B cell (primary cell): ENCODE data around the gene DIP2B. TPM values are rescaled to one million over a fixed set of nuclear protein-coding genes. Genes with fewer than 3 reads are reported as not detected.

Experiments used
- ATAC-seq: fragments of 200-7000 bp; cut with Tn5 transposase; one replicate; pipeline ENCODE4 v1.10.0; 2021; ENCODE audit warnings: low read depth, mild to moderate bottlenecking, moderate number of reproducible peaks, moderate library complexity
- CTCF ChIA-PET: fragments of 350-600 bp; sonication (Branson Sonifier 250); formaldehyde crosslinking; loops from one replicate; lab custom pipeline; 2021; ENCODE audit warnings: antibody characterized with exemption, inconsistent platforms; lab: Charles Lee
- POLR2A ChIA-PET: fragments of 350-600 bp; sonication (Branson Sonifier 250); formaldehyde crosslinking; loops from one replicate; lab custom pipeline; 2021; ENCODE audit warnings: antibody characterized with exemption; lab: Charles Lee
- DNase-seq: peaks from one replicate; pipeline ENCODE4 v3.0.0; 2013
- H2AFZ ChIP-seq: 2 replicates; pipeline ENCODE4 v1.6.1; 2012; ENCODE audit warnings: mild to moderate bottlenecking, low read depth, low read length; ENCODE audit not compliant: insufficient read depth, poor library complexity, severe bottlenecking
- H3K27ac ChIP-seq, 2 donors: 1 replicate in 1 of 2; 2 replicates in 1 of 2; pipeline ENCODE4 v1.5.1; 2012 to 2013; ENCODE audit warnings: low read length in 2 of 2, mild to moderate bottlenecking in 2 of 2, moderate library complexity in 1 of 2
- H3K27me3 ChIP-seq, 4 experiments: fragments of 200-600 bp in 1 of 4; sonication (generic) in 1 of 4; replicated peaks in 1 of 4; 1 replicate in 2 of 4; 2 replicates in 2 of 4; pipeline versions ENCODE4 v1.6.1 to v1.7.0; 2013 to 2016; ENCODE audit warnings: low read length in 3 of 4, mild to moderate bottlenecking in 2 of 4, mixed read lengths in 1 of 4, moderate library complexity in 1 of 4; ENCODE audit not compliant: insufficient read depth in 4 of 4, control insufficient read depth in 3 of 4; ENCODE audit errors: control extremely low read depth in 1 of 4
- H3K36me3 ChIP-seq, 2 experiments: replicated peaks in 1 of 2; 1 replicate in 1 of 2; 2 replicates in 1 of 2; pipeline versions ENCODE4 v1.6.1 to v1.7.1; 2013; ENCODE audit warnings: low read length in 1 of 2; ENCODE audit not compliant: insufficient read depth in 2 of 2, control insufficient read depth in 1 of 2; ENCODE audit errors: control extremely low read depth in 1 of 2, extremely low read depth in 1 of 2
- H3K4me1 ChIP-seq, 2 donors: fragments of 200-600 bp in 1 of 2; sonication (generic) in 1 of 2; 1 replicate in 1 of 2; 2 replicates in 1 of 2; pipeline versions ENCODE4 v1.5.1 to v1.6.1; 2013 to 2017; ENCODE audit warnings: low read length in 2 of 2; ENCODE audit not compliant: control insufficient read depth in 2 of 2, insufficient read depth in 2 of 2
- H3K4me2 ChIP-seq: replicated peaks from 2 replicates; pipeline ENCODE3; 2012; ENCODE audit warnings: mild to moderate bottlenecking, low read depth, low read length; ENCODE audit not compliant: poor library complexity, severe bottlenecking
- H3K4me3 ChIP-seq, 5 experiments: fragments of 200-600 bp in 1 of 5; sonication (generic) in 1 of 5; 1 replicate in 3 of 5; 2 replicates in 2 of 5; pipeline versions ENCODE4 v1.5.1 to v1.7.0; 2011 to 2016; ENCODE audit warnings: low read length in 4 of 5, mild to moderate bottlenecking in 4 of 5, low read depth in 2 of 5, control low read depth in 1 of 5, moderate library complexity in 1 of 5; ENCODE audit not compliant: insufficient read depth in 1 of 5; ENCODE audit errors: control extremely low read depth in 1 of 5, extremely low read depth in 1 of 5
- H3K79me2 ChIP-seq: fragments of 200-600 bp; sonication (generic); one replicate; pipeline ENCODE4 v1.6.0; 2016; ENCODE audit warnings: low read length; ENCODE audit not compliant: control insufficient read depth, insufficient read depth
- H3K9ac ChIP-seq: fragments of 200-600 bp; sonication (generic); 2 replicates; pipeline ENCODE4 v1.6.1; 2017; ENCODE audit warnings: mild to moderate bottlenecking, low read length, moderate library complexity
- H3K9me3 ChIP-seq, 3 donors: one replicate each; pipeline versions ENCODE4 v1.6.1 to v1.7.1; 2013; ENCODE audit warnings: low read length in 2 of 3; ENCODE audit not compliant: control insufficient read depth in 2 of 3, insufficient read depth in 1 of 3; ENCODE audit errors: control extremely low read depth in 1 of 3
- H4K20me1 ChIP-seq: 2 replicates; pipeline ENCODE4 v1.6.0; 2012; ENCODE audit warnings: mild to moderate bottlenecking, low read length; ENCODE audit not compliant: insufficient read depth, control insufficient read depth, poor library complexity, severe bottlenecking
- H3K27ac Mint-ChIP-seq: one replicate; pipeline ENCODE4 v1.8.0; 2021; ENCODE audit warnings: mixed read lengths
- H3K27me3 Mint-ChIP-seq: one replicate; pipeline ENCODE4 v1.8.0; 2021; ENCODE audit warnings: mixed read lengths
- H3K4me1 Mint-ChIP-seq: one replicate; pipeline ENCODE4 v1.8.0; 2021; ENCODE audit warnings: mixed read lengths
- H3K4me3 Mint-ChIP-seq: one replicate; pipeline ENCODE4 v1.8.0; 2021; ENCODE audit warnings: mixed read lengths
- H3K9me3 Mint-ChIP-seq: one replicate; pipeline ENCODE4 v1.8.0; 2022; ENCODE audit warnings: mixed read lengths; ENCODE audit not compliant: insufficient read depth
- EZH2 ChIP-seq: IDR thresholded peaks from 2 replicates; pipeline ENCODE4 v1.6.1; 2012; ENCODE audit warnings: borderline replicate concordance, low read depth, mild to moderate bottlenecking, moderate library complexity, low read length; ENCODE audit not compliant: insufficient read depth, poor library complexity, severe bottlenecking
- WGBS: methylation state at CpG from one replicate; pipeline ENCODE4 v1.1.5; 2013; ENCODE audit warnings: missing lambda C conversion rate; ENCODE audit not compliant: insufficient coverage; 5-methylcytosine and 5-hydroxymethylcytosine counted together
- intact Hi-C: fragments of 100-400 bp; cut with micrococcal nuclease; formaldehyde crosslinking; loops from one replicate; pipeline ENCODE4 v1.10.0; 2022
- polyA plus RNA-seq: library from polyadenylated mRNA; depleted of rRNA; stranded (reverse); fragments of >200 nt; gene quantifications from 2 replicates; pipeline ENCODE4 v1.2.3, GENCODE V29; 2012
- total RNA-seq, 2 donors: library from RNA; stranded (reverse); fragments of 120-200 nt in 1 of 2; gene quantifications; 1 replicate in 1 of 2; 2 replicates in 1 of 2; pipeline versions ENCODE4 v1.2.3 to v1.2.4, GENCODE V29; 2013 to 2022
- TF ChIP-seq, protein P1 (sequence below): fragments of 200-600 bp; IDR thresholded peaks from one replicate; pipeline ENCODE4 v1.8.0; 2022; ENCODE audit warnings: antibody characterized with exemption, mild to moderate bottlenecking

Gene DIP2B
- total and polyA plus RNA-seq, 2 donors (not counting 1 experiment from before 2014, with no cell fraction given), result 16.4 to 38.8 TPM

DNA sequence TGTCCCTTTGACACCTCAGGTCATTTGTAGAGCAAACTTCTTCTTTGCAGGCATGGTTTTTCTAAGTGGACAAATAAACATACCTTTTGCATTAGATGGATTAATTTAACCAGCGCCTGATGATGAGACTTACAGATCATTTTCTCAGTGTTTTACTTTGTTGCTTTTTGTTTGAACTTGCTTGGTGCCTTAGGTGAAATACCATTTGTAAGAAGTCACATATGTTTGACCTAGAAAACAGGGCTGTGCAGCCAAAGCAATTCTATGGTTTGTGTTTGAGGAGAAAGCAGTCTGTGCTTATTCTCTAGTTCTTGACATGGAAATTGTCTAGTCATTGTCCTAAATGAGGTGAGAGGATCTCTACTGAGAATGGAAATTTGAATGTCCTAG, 111.1 kb downstream of the DIP2B start:
- intact Hi-C loops, result no loop called here
- POLR2A ChIA-PET, result no interaction called here
- DNase-seq (no peak), ATAC-seq (no peak)
- Histone ChIP-seq H3K27ac (no peak overlapping the region), H3K36me3 (peaks cover 4 to 8% of the 10 kb centered on the region in 2 experiments), H3K4me2 (no peak overlapping the region), H4K20me1 (peaks cover 76% of the 10 kb centered on the region), H3K4me1 (peaks cover 5 to 14% of the 10 kb centered on the region in 2 donors), H3K9me3 (no peaks in the 10 kb centered on the region), H3K79me2 (peaks cover 99% of the 10 kb centered on the region), H3K9ac (no peak overlapping the region), H3K27me3 (no peaks in the 10 kb centered on the region), H3K4me3 (no peak overlapping the region), H2AFZ (no peak overlapping the region)
- H3K4me1 Mint-ChIP-seq, result peaks cover 45% of the 10 kb centered on the region
- no peak overlapping the region for H3K27ac Mint-ChIP-seq
- H3K27me3 Mint-ChIP-seq, result no peaks in the 10 kb centered on the region
- WGBS, result no CpG with 5 or more reads among the region's 1 CpG
- TF ChIP-seq, protein P1, sequence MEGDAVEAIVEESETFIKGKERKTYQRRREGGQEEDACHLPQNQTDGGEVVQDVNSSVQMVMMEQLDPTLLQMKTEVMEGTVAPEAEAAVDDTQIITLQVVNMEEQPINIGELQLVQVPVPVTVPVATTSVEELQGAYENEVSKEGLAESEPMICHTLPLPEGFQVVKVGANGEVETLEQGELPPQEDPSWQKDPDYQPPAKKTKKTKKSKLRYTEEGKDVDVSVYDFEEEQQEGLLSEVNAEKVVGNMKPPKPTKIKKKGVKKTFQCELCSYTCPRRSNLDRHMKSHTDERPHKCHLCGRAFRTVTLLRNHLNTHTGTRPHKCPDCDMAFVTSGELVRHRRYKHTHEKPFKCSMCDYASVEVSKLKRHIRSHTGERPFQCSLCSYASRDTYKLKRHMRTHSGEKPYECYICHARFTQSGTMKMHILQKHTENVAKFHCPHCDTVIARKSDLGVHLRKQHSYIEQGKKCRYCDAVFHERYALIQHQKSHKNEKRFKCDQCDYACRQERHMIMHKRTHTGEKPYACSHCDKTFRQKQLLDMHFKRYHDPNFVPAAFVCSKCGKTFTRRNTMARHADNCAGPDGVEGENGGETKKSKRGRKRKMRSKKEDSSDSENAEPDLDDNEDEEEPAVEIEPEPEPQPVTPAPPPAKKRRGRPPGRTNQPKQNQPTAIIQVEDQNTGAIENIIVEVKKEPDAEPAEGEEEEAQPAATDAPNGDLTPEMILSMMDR, result no peak
- TF ChIP-seq EZH2, result no peak
- CTCF ChIA-PET, result interaction anchor here (0.8 to 1.2 kb wide), 3 partner anchors 22 to 111 kb away, joined by 3 to 7 read pairs (median 3); partner anchors contain the start of gene DIP2B
- no peaks in the 10 kb centered on the region for H3K9me3 Mint-ChIP-seq
- no peak overlapping the region for H3K4me3 Mint-ChIP-seq

DNA sequence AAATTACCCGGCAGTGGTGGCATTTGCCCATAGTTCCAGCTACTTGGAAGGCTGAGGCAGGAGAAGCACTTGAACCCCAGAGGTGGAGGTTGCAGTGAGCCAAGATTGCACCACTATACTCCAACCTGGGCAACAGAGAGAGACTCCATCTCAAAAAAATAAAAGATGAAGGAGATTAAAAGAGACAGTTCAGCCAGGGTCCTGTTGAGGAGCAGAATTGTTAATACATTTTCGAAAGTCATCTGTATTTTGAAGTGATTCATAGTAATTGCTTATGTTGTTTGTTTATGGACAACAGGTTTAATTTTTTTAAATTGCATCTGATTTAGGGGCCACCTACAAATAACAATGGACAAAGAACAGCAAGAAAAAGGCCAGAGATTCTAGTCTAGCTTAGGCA, 112.9 kb downstream of the DIP2B start:
- H3K27ac Mint-ChIP-seq, result no peak overlapping the region

More for the DNA sequence above, 112.9 kb downstream of the DIP2B start:
- no peaks in the 10 kb centered on the region for H3K9me3 Mint-ChIP-seq
- H3K27me3 Mint-ChIP-seq, result no peaks in the 10 kb centered on the region
- ATAC-seq (no peak), DNase-seq (no peak)
- Histone ChIP-seq H3K36me3 (peaks cover 2 to 4% of the 10 kb centered on the region in 2 experiments), H3K9me3 (no peaks in the 10 kb centered on the region), H2AFZ (no peak overlapping the region), H3K27me3 (no peaks in the 10 kb centered on the region), H3K4me2 (no peak overlapping the region), H3K9ac (no peak overlapping the region), H3K4me1 (peaks cover 17 to 20% of the 10 kb centered on the region in 2 donors), H3K4me3 (no peak overlapping the region), H4K20me1 (peaks cover 80% of the 10 kb centered on the region), H3K79me2 (peaks cover 99% of the 10 kb centered on the region), H3K27ac (no peak overlapping the region)
- ChIA-PET POLR2A (no interaction called here), CTCF (no interaction called here)
- WGBS, result 100% methylated on average over 1 of the region's 2 CpGs
- H3K4me1 Mint-ChIP-seq, result peaks cover 51% of the 10 kb centered on the region
- no peak for TF ChIP-seq EZH2
- TF ChIP-seq, protein P1, result no peak
- intact Hi-C loops, result no loop called here
- H3K4me3 Mint-ChIP-seq, result no peak overlapping the region
